Tibial artery (tissue), 4 donors: Measurements from ENCODE around the gene MATR3.

Experiments used
- DNase-seq, 2 donors: peaks; one replicate each; pipeline ENCODE4 v3.0.0-alpha.2; 2019
- H3K27ac ChIP-seq, 2 donors: fragments of 200-600 bp; sonication (generic) in 1 of 2; 1 replicate in 1 of 2; 2 replicates in 1 of 2; pipeline ENCODE4 v1.5.1; 2018 to 2019; ENCODE audit warnings: mild to moderate bottlenecking in 1 of 2
- H3K27me3 ChIP-seq, 2 donors: fragments of 200-600 bp; sonication (generic) in 1 of 2; one replicate each; pipeline versions ENCODE4 v1.5.1 to v1.6.0; 2016 to 2019
- H3K36me3 ChIP-seq, 3 donors: fragments of 200-600 bp; sonication (generic) in 2 of 3; one replicate each; pipeline ENCODE4 v1.5.1; 2016 to 2019; ENCODE audit warnings: mild to moderate bottlenecking in 2 of 3
- H3K4me1 ChIP-seq, 4 donors: fragments of 200-600 bp; sonication (generic) in 2 of 4; 1 replicate in 3 of 4; 2 replicates in 1 of 4; pipeline ENCODE4 v1.5.1; 2016 to 2019
- H3K4me3 ChIP-seq, 2 donors: fragments of 200-600 bp; sonication (generic) in 1 of 2; 1 replicate in 1 of 2; 2 replicates in 1 of 2; pipeline ENCODE4 v1.5.1; 2018 to 2019; ENCODE audit warnings: mild to moderate bottlenecking in 2 of 2
- H3K9me3 ChIP-seq, 3 donors: fragments of 200-600 bp; sonication (generic) in 1 of 3; one replicate each; pipeline ENCODE4 v1.5.1; 2016 to 2019
- intact Hi-C: fragments of 100-400 bp; cut with DNase I; formaldehyde crosslinking; loops from one replicate; pipeline ENCODE4 v1.15.0; 2023; ENCODE audit warnings: low total_unique reads
- TF ChIP-seq, protein P1 (sequence below), 2 experiments: fragments of 200-600 bp in 1 of 2; fragments of 450-650 bp in 1 of 2; IDR thresholded peaks; one replicate each; pipeline ENCODE4 v1.5.1; 2017 to 2019; ENCODE audit warnings: antibody characterized with exemption in 2 of 2, mild to moderate bottlenecking in 1 of 2, moderate library complexity in 1 of 2

Gene MATR3

DNA sequence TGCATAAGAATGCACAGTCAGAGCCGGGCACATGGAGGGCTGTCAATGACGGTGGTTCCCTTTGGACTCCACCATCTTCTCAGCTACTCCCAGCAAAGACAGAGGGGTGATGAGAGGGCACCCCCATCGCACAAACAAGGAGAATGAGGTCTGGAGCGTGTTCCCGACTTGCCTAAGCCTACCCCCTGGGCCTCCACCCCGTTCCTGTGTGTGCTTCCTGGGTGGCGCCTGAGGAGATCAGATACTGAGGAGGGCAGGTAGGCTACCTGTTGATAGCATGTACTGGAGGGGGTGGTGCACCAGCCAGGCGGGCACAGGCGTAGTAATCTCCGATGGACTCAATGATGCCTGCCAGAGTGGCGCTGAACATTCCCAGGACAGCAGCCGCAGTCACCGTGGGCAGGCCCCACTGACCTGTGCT, 85.4 kb downstream of the MATR3 start:
- intact Hi-C loops: no loop called here
- peaks cover 0 to 2% (median 0%) of the 10 kb centered on the region in 4 donors for H3K4me1 ChIP-seq
- H3K9me3 ChIP-seq: no peaks in the 10 kb centered on the region
- H3K36me3 ChIP-seq: peaks cover 0 to 21% (median 0%) of the 10 kb centered on the region in 3 donors
- H3K27ac ChIP-seq: no peak overlapping the region
- no peak for DNase-seq
- H3K27me3 ChIP-seq: no peaks in the 10 kb centered on the region
- TF ChIP-seq, protein P1, sequence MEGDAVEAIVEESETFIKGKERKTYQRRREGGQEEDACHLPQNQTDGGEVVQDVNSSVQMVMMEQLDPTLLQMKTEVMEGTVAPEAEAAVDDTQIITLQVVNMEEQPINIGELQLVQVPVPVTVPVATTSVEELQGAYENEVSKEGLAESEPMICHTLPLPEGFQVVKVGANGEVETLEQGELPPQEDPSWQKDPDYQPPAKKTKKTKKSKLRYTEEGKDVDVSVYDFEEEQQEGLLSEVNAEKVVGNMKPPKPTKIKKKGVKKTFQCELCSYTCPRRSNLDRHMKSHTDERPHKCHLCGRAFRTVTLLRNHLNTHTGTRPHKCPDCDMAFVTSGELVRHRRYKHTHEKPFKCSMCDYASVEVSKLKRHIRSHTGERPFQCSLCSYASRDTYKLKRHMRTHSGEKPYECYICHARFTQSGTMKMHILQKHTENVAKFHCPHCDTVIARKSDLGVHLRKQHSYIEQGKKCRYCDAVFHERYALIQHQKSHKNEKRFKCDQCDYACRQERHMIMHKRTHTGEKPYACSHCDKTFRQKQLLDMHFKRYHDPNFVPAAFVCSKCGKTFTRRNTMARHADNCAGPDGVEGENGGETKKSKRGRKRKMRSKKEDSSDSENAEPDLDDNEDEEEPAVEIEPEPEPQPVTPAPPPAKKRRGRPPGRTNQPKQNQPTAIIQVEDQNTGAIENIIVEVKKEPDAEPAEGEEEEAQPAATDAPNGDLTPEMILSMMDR (IDR thresholded peaks at IDR 0.05): no peak
- H3K4me3 ChIP-seq: no peak overlapping the region

GRCh38 chr5:139379626-139380449, 86.3 kb downstream of the MATR3 start:
- Histone ChIP-seq H3K4me3 (no peak overlapping the region), H3K27ac (no peak overlapping the region), H3K27me3 (no peaks in the 10 kb centered on the region), H3K36me3 (peaks cover 0 to 16% (median 0%) of the 10 kb centered on the region in 3 donors), H3K4me1 (peaks cover 0 to 8% (median 4%) of the 10 kb centered on the region in 4 donors), H3K9me3 (no peaks in the 10 kb centered on the region)
- intact Hi-C loops: no loop called here
- TF ChIP-seq, protein P1 (IDR thresholded peaks at IDR 0.05): no peak
- DNase-seq: peak in 1 of 2 donors; percentile 52
